ENCODE results near the gene C1QA. TPM values are rescaled to one million over a fixed set of nuclear protein-coding genes. Genes with fewer than 3 reads are reported as not detected.

C1QA gene
- total and polyA plus RNA-seq, 2 of the 13 experiments (the other 11 are each of a cell fraction or from before 2014, with no cell fraction given), result not detected

GRCh38 chr1:22611530-22611947 is 24.9 kb upstream of the C1QA start (continued):
- 0 out of 2 replicates have a peak, but pooled peaks have one; percentile 42 for TF ChIP-seq MLXIP (CRISPR knock-in tag; IDR thresholded peaks at IDR 0.05; ENCODE audit: borderline replicate concordance)
- peak; percentile 66; the same call in 1 of the 2 replicates for TF ChIP-seq TFE3 (CRISPR knock-in tag; IDR thresholded peaks at IDR 0.05)
- TF ChIP-seq ZBTB10 (CRISPR knock-in tag; IDR thresholded peaks at IDR 0.05; ENCODE audit: borderline replicate concordance), result no peak
- 0 out of 2 replicates have a peak, but pooled peaks have one; percentile 36 for TF ChIP-seq ZNF589 (CRISPR knock-in tag; conservative IDR thresholded peaks at IDR 0.05)
- no peak for TF ChIP-seq ZKSCAN1 (IDR thresholded peaks at IDR 0.05; ENCODE audit: low read length)
- TF ChIP-seq ZNF605 (CRISPR knock-in tag; IDR thresholded peaks at IDR 0.05), result no peak
- TF ChIP-seq ETV6 (CRISPR knock-in tag; conservative IDR thresholded peaks at IDR 0.05), result no peak
- TF ChIP-seq NR1H2 (CRISPR knock-in tag; IDR thresholded peaks at IDR 0.05; ENCODE audit: borderline replicate concordance, low read depth), result 0 out of 2 replicates have a peak, but pooled peaks have one; percentile 33
- peak; percentile 22; the same call in 1 of the 2 replicates for TF ChIP-seq DRAP1 (CRISPR knock-in tag; IDR thresholded peaks at IDR 0.05)
- no peak for TF ChIP-seq CBFB (CRISPR knock-in tag; IDR thresholded peaks at IDR 0.05)
- peak; percentile 80; the same call in 1 of the 2 replicates for TF ChIP-seq ZMAT3 (CRISPR knock-in tag; conservative IDR thresholded peaks at IDR 0.05)
- no peak for TF ChIP-seq RFX5 (IDR thresholded peaks at IDR 0.05; ENCODE audit: low read depth, low read length)
- no peak for TF ChIP-seq ZNF841 (CRISPR knock-in tag; IDR thresholded peaks at IDR 0.05; ENCODE audit: borderline replicate concordance)
- no peak for TF ChIP-seq ZNF343 (CRISPR knock-in tag; IDR thresholded peaks at IDR 0.05)
- peak; percentile 73; the same call in 1 of the 2 replicates for TF ChIP-seq HOXA5 (CRISPR knock-in tag; IDR thresholded peaks at IDR 0.05)
- TF ChIP-seq ZNF430 (CRISPR knock-in tag; IDR thresholded peaks at IDR 0.05), result peak; percentile 46; the same call in 1 of the 2 replicates
- TF ChIP-seq ZNF143 (CRISPR knock-in tag; IDR thresholded peaks at IDR 0.05), result no peak
- no peak for TF ChIP-seq ESRRA (CRISPR knock-in tag; IDR thresholded peaks at IDR 0.05; ENCODE audit: low read depth)
- TF ChIP-seq ZBTB7B (CRISPR knock-in tag; IDR thresholded peaks at IDR 0.05), result no peak
- TF ChIP-seq MEIS2 (CRISPR knock-in tag; IDR thresholded peaks at IDR 0.05), result peak; percentile 65; the same call in 1 of the 2 replicates
- TF ChIP-seq ZNF331 (CRISPR knock-in tag; IDR thresholded peaks at IDR 0.05), result peak; percentile 64; the same call in 1 of the 2 replicates
- 0 out of 2 replicates have a peak, but pooled peaks have one; percentile 76 for TF ChIP-seq ZFP36L2 (CRISPR knock-in tag; IDR thresholded peaks at IDR 0.05)
- TF ChIP-seq ZNF740 (CRISPR knock-in tag; IDR thresholded peaks at IDR 0.05), result no peak
- no peak for TF ChIP-seq HNF4A (CRISPR knock-in tag; IDR thresholded peaks at IDR 0.05)
- no peak for TF ChIP-seq PITX1 (CRISPR knock-in tag; IDR thresholded peaks at IDR 0.05)

Measured in HepG2 (cell line).